HG02678 (cell line): ENCODE results near the gene PAPPA2.

ENCODE experiments used
- ATAC-seq: cut with Tn5 transposase; IDR thresholded peaks from one replicate; pipeline ENCODE4 v1.9.1; 2021; ENCODE audit warnings: mild to moderate bottlenecking, moderate library complexity; ENCODE audit not compliant: unreplicated experiment

PAPPA2 gene

GRCh38 chr1:176499671-176500070, 36.7 kb downstream of the PAPPA2 start:
- ATAC-seq = no peak

GRCh38 chr1:176501599-176501998, 38.6 kb downstream of the PAPPA2 start:
- ATAC-seq = no peak

GRCh38 chr1:176504848-176505553, 42.0 kb downstream of the PAPPA2 start:
- ATAC-seq = no peak

DNA sequence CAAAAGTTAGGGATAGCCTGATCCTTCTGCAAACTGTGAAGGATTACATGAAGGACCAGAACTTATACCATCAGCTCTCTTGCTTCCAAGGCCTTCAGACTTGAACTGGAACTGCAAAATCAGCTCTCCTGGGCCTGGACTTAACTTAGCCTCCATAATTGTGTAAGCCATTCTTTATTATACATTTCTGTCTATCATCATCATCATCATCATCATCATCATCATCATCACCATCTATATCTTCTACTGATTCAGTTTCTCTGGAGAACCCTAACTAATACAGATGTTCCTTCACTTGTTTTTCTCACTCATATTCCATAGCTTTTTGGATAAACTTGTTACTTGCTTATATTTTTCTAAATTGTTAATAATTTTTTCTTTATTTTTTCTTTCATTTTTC, 50.0 kb downstream of the PAPPA2 start:
- no peak for ATAC-seq

DNA sequence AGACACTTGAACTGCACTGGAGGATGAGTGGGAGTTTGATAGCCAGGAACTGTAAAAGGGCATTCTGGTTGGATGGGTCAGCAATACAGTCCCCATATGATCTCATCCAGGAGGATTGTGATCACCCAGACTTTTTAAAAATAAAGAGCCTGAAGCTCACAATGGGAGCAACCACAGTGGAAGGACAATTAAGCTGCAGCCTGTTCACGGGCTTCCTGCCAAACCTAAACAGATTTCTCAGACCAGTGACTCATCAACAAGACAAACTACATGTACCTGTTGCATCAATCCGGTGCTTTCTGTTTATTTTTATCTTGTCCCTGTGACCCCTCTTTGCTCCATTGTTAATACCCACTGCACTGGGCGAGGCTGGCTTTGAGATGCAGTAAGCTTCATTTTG, 52.3 kb downstream of the PAPPA2 start:
- ATAC-seq = no peak

GRCh38 chr1:176517484-176517883, 54.5 kb downstream of the PAPPA2 start:
- no peak for ATAC-seq

DNA sequence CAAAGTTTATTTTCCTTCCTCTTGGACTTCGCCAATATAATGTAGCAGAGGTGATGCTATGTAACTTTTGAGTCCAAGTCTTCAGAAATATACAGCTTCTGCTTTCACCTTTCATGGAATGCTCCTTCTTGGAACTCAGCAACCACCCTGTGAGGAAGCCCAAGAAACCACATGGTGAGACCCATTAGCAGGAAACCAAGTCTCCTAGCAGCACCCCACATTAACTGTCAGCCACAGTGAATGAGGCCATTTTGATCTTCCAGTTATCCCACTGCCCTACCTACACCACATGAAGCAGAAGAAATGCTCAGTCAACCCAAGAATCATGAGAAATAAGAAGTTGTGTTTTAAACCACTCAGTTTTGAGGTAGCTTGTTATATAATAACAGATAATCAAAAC, 58.2 kb downstream of the PAPPA2 start:
- ATAC-seq = no peak

GRCh38 chr1:176522310-176522845, 59.4 kb downstream of the PAPPA2 start:
- no peak for ATAC-seq

- ATAC-seq = no peak
These were observed 66.6 kb downstream of the PAPPA2 start for GRCh38 chr1:176529395-176530090.

DNA sequence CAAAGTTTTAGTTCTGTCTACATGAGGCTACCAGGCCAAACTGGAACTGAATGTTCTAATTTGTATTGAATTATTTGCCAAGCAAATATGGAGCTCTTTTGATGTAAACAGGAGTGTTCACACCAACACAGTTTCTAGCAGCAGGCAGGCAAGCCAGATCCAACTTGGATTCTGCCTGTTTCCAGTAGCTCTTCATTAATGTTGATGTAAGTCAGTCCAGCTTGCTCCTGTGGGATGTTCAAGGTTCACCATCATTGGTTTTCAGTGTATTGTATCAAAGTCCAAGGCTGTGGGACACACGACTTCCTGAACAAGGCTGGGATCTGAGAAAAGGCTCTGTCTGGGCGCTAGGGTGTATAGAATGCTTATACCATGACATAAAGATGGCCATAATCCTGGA, 68.1 kb downstream of the PAPPA2 start:
- ATAC-seq = no peak

GRCh38 chr1:176531921-176532897, 69.2 kb downstream of the PAPPA2 start:
- ATAC-seq = no peak

DNA sequence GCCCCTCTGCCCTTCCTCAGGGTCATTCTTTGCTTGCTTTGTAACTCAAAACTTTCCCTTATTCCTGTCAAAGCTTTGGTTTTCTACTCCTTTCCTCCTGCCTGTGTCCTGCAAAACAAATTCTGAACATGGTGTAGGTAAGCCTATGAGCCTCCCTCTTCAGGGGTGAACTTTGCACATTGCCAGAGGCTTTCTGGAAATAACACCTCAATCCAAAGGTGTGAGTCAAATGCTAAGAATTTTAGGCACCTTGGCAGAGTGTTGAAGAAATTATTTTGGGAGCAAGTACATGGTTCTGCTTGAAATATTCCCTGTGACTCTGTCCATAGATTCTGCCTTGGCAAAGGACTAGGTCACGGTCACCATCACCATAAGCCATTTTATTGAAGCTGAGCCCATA, 70.0 kb downstream of the PAPPA2 start:
- no peak for ATAC-seq

GRCh38 chr1:176536588-176536987, 73.6 kb downstream of the PAPPA2 start:
- ATAC-seq = no peak

DNA sequence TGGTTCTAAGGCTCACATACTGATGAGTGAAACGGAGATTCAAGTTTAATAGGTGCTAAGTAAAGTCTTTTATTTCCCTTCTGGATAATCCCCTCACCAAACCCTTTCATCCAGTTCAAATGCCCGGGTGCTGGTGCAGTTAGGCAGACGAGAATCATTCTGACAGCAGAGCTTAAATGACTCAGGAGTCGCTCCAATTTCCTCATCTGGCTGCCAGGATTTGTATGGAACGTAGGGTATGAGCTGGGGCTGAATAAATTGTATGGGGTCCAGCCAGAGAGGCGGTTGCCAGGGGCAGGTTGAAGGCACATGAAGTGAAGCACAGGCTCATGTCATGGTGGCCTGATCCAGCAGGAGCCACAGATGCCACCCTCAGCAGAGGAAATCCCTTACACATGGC, 76.0 kb downstream of the PAPPA2 start:
- ATAC-seq = no peak

GRCh38 chr1:176540428-176540827, 77.5 kb downstream of the PAPPA2 start:
- no peak for ATAC-seq

GRCh38 chr1:176541663-176542062, 78.7 kb downstream of the PAPPA2 start:
- no peak for ATAC-seq

- no peak for ATAC-seq
These were observed 79.4 kb downstream of the PAPPA2 start for GRCh38 chr1:176542352-176542751.

- ATAC-seq = no peak
These were observed 80.6 kb downstream of the PAPPA2 start for GRCh38 chr1:176543360-176544129.

DNA sequence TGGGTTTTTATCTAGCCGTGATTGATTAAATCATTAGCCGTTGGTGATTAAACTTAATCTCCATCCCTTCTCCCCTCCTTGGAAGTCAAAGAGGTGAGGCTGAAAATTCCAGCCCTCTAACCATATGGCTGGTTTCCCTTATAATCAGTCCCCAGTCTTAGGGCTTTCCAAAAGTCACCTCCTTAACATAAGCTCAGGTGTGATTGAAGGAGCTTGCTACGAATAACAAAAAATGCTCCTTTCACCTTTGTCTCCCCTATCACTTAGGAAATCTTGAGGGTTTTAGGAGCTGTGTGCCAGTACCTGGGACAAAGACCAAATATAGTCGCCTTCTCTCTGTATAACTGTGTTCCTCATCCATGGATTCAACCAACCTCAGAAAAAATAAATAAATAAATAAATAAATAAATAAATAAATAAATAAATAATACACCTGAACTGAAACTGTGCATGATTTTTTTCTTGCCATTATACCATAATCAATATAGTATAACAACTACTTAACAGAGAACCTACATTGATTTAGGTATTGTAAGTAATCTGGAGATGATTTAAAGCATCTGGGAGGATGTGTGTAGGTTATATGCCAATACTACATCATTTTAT, 82.2 kb downstream of the PAPPA2 start:
- ATAC-seq = no peak

GRCh38 chr1:176546825-176547224, 83.8 kb downstream of the PAPPA2 start:
- no peak for ATAC-seq
